GM23338 (cell line): ENCODE measurements around the gene MYO3B. TPM values are rescaled to one million over a fixed set of nuclear protein-coding genes. Genes with fewer than 3 reads are reported as not detected.
A peak's percentile ranks its signal among the peaks of the same experiment; 100 is the strongest.
"Not testable (repeated sequence)": the region's sequence is repeated elsewhere in the genome, so short reads cannot be mapped to it uniquely, and the experiment has no call there.

Source experiments
- ATAC-seq: fragments of 200-7000 bp; cut with Tn5 transposase; 3 replicates; pipeline ENCODE4 v1.9.1; 2020
- DNase-seq: peaks from one replicate; pipeline ENCODE4 v3.0.0-alpha.2; 2015; ENCODE audit warnings: low spot score
- H2AFZ ChIP-seq: fragments of 200-600 bp; sonication (generic); 2 replicates; pipeline ENCODE4 v1.8.0; 2016; ENCODE audit warnings: antibody characterized with exemption, mild to moderate bottlenecking, moderate library complexity
- H3F3A ChIP-seq: fragments of 200-600 bp; sonication (generic); replicated peaks from 2 replicates; pipeline ENCODE4 v1.8.0; 2017; ENCODE audit warnings: antibody characterized with exemption, mixed run types, low read depth
- H3K27ac ChIP-seq: fragments of 200-600 bp; sonication (generic); 2 replicates; pipeline ENCODE4 v1.6.1; 2016; ENCODE audit warnings: low read depth
- H3K27me3 ChIP-seq: fragments of 200-600 bp; sonication (generic); 2 replicates; pipeline ENCODE4 v1.8.0; 2016; ENCODE audit warnings: mild to moderate bottlenecking, mixed run types, moderate library complexity; ENCODE audit not compliant: insufficient read depth
- H3K36me3 ChIP-seq: fragments of 200-600 bp; sonication (generic); 2 replicates; pipeline ENCODE4 v1.8.0; 2016; ENCODE audit warnings: mild to moderate bottlenecking; ENCODE audit not compliant: insufficient read depth
- H3K4me1 ChIP-seq: fragments of 200-600 bp; sonication (generic); 2 replicates; pipeline ENCODE4 v1.8.0; 2016; ENCODE audit warnings: mild to moderate bottlenecking, moderate library complexity; ENCODE audit not compliant: insufficient read depth
- H3K4me2 ChIP-seq: fragments of 200-600 bp; sonication (generic); 2 replicates; pipeline ENCODE4 v1.7.1; 2017; ENCODE audit warnings: mixed run types
- H3K4me3 ChIP-seq: fragments of 200-600 bp; sonication (generic); 2 replicates; pipeline ENCODE4 v1.6.1; 2016; ENCODE audit warnings: mixed run types
- H3K79me2 ChIP-seq: fragments of 200-600 bp; sonication (generic); replicated peaks from 2 replicates; pipeline ENCODE4 v1.8.0; 2017; ENCODE audit warnings: mild to moderate bottlenecking; ENCODE audit not compliant: insufficient read depth
- H3K9me2 ChIP-seq: fragments of 200-600 bp; sonication (generic); 2 replicates; pipeline ENCODE4 v1.8.0; 2017; ENCODE audit not compliant: insufficient read depth
- H4K20me1 ChIP-seq: fragments of 200-600 bp; sonication (generic); replicated peaks from 2 replicates; pipeline ENCODE4 v1.8.0; 2017; ENCODE audit warnings: mild to moderate bottlenecking; ENCODE audit not compliant: insufficient read depth
- H3K27ac Mint-ChIP-seq: 2 replicates; pipeline ENCODE4 v1.8.0; 2020; ENCODE audit warnings: inconsistent platforms, mild to moderate bottlenecking, moderate library complexity, mixed read lengths
- H3K27me3 Mint-ChIP-seq: 3 replicates; pipeline ENCODE4 v1.8.0; 2022; ENCODE audit warnings: low read depth, mild to moderate bottlenecking, moderate library complexity, mixed read lengths, inconsistent platforms; ENCODE audit not compliant: insufficient read depth, poor library complexity
- H3K36me3 Mint-ChIP-seq: 3 replicates; pipeline ENCODE4 v1.8.0; 2021; ENCODE audit warnings: low read depth, mild to moderate bottlenecking, inconsistent platforms, moderate library complexity, mixed read lengths
- H3K4me1 Mint-ChIP-seq: 3 replicates; pipeline ENCODE4 v1.8.0; 2020; ENCODE audit warnings: mild to moderate bottlenecking, inconsistent platforms, mixed read lengths
- H3K4me3 Mint-ChIP-seq: 3 replicates; pipeline ENCODE4 v1.8.0; 2021; ENCODE audit warnings: moderate library complexity, mild to moderate bottlenecking, inconsistent platforms, mixed read lengths
- H3K9me3 Mint-ChIP-seq: 3 replicates; pipeline ENCODE4 v1.8.0; 2020; ENCODE audit warnings: moderate library complexity, mild to moderate bottlenecking, inconsistent platforms, mixed read lengths
- CTCF ChIP-seq, 2 experiments: fragments of 200-600 bp in 1 of 2; sonication (generic) in 1 of 2; conservative IDR thresholded peaks; 2 replicates each; pipeline versions ENCODE4 v1.5.1 to v1.6.1; 2016 to 2017; ENCODE audit warnings: antibody characterized with exemption in 2 of 2, low read depth in 2 of 2, mild to moderate bottlenecking in 2 of 2, moderate library complexity in 1 of 2
- EZH2 ChIP-seq: fragments of 200-600 bp; sonication (generic); IDR thresholded peaks from one replicate; pipeline ENCODE4 v1.8.0; 2017; ENCODE audit warnings: antibody characterized with exemption, mild to moderate bottlenecking, low read depth; ENCODE audit not compliant: unreplicated experiment
- EZH2phosphoT487 ChIP-seq: fragments of 200-600 bp; sonication (generic); IDR thresholded peaks from one replicate; pipeline ENCODE4 v1.8.1; 2018; ENCODE audit warnings: antibody characterized with exemption; ENCODE audit not compliant: unreplicated experiment
- POLR2AphosphoS5 ChIP-seq: IDR thresholded peaks from 2 replicates; pipeline ENCODE4 v1.6.1; 2016; ENCODE audit warnings: antibody characterized with exemption, low read depth
- STAT1 ChIP-seq: IDR thresholded peaks from one replicate; pipeline ENCODE4 v1.6.1; 2016; ENCODE audit warnings: antibody characterized with exemption; ENCODE audit not compliant: unreplicated experiment
- ZNF331 ChIP-seq: fragments of 250-450 bp; sonication (Bioruptor Pico); IDR thresholded peaks from 2 replicates; pipeline ENCODE4 v1.5.0; 2020; ENCODE audit warnings: low read depth, mild to moderate bottlenecking, moderate library complexity
- polyA plus RNA-seq: library from polyadenylated mRNA; unstranded; fragments of >200 nt; fragmentation: Nextera tagmentation; extraction: Ambion mirVana; gene quantifications from 2 replicates; pipeline ENCODE4 v1.2.1, GENCODE V29; 2016
- total RNA-seq: library from RNA; depleted of rRNA; stranded (reverse); fragments of >200 nt; shearing (Covaris generic); gene quantifications from 2 replicates; pipeline ENCODE4 v1.2.3, GENCODE V29; 2014

Gene MYO3B
- total and polyA plus RNA-seq, 2 experiments from 2014 or later: 0.42 TPM; not detected in 1

GRCh38 chr2:170345607-170346006 lies 167.7 kb downstream of the MYO3B start:
- Mint-ChIP-seq H3K36me3 (no peaks in the 10 kb centered on the region), H3K4me3 (no peak overlapping the region), H3K27me3 (no peaks in the 10 kb centered on the region), H3K4me1 (peaks cover 25% of the 10 kb centered on the region), H3K27ac (no peak overlapping the region), H3K9me3 (no peaks in the 10 kb centered on the region)
- no peak overlapping the region for H2AFZ ChIP-seq
- DNase-seq (no peak), ATAC-seq (no peak)
- H3K4me3 ChIP-seq: no peak overlapping the region
- H3K36me3 ChIP-seq: no peaks in the 10 kb centered on the region
- TF ChIP-seq EZH2: no peak
- no peak for TF ChIP-seq POLR2AphosphoS5
- no peak for TF ChIP-seq EZH2phosphoT487
- no peak for TF ChIP-seq ZNF331 (CRISPR knock-in tag)
- no peak for TF ChIP-seq CTCF (conservative IDR thresholded peaks at IDR 0.05; ENCODE audit: low read depth in 2 of 2)
- H3K9me2 ChIP-seq: no peaks in the 10 kb centered on the region
- H3K4me1 ChIP-seq: peaks cover 17% of the 10 kb centered on the region
- no peaks in the 10 kb centered on the region for H3F3A ChIP-seq
- no peaks in the 10 kb centered on the region for H3K27me3 ChIP-seq
- H3K27ac ChIP-seq: no peak overlapping the region
- no peaks in the 10 kb centered on the region for H3K79me2 ChIP-seq
- no peaks in the 10 kb centered on the region for H4K20me1 ChIP-seq
- no peak overlapping the region for H3K4me2 ChIP-seq

- not testable (repeated sequence) for H3K9me2 ChIP-seq, H3K27me3 ChIP-seq, H4K20me1 ChIP-seq, H3K36me3 Mint-ChIP-seq, H3K9me3 Mint-ChIP-seq, H3K79me2 ChIP-seq, ATAC-seq, H3K36me3 ChIP-seq, H3K4me3 ChIP-seq, H3K27ac ChIP-seq, H3K27ac Mint-ChIP-seq, H3K4me3 Mint-ChIP-seq, DNase-seq, H2AFZ ChIP-seq, H3K27me3 Mint-ChIP-seq, H3K4me2 ChIP-seq, H3F3A ChIP-seq
- peaks cover 26% of the 10 kb centered on the region for H3K4me1 Mint-ChIP-seq
- peaks cover 22% of the 10 kb centered on the region for H3K4me1 ChIP-seq
Observed at GRCh38 chr2:170349269-170349668, 171.3 kb downstream of the MYO3B start.

- DNase-seq (no peak), ATAC-seq (peak; percentile 54)
- Histone ChIP-seq H3K36me3 (no peaks in the 10 kb centered on the region), H3K79me2 (no peaks in the 10 kb centered on the region), H4K20me1 (no peaks in the 10 kb centered on the region), H3F3A (no peaks in the 10 kb centered on the region), H2AFZ (no peak overlapping the region), H3K27me3 (no peaks in the 10 kb centered on the region), H3K4me3 (no peak overlapping the region), H3K4me2 (no peak overlapping the region; the same call in 1 of the 2 replicates), H3K4me1 (peaks cover 36% of the 10 kb centered on the region), H3K27ac (no peak overlapping the region), H3K9me2 (no peaks in the 10 kb centered on the region)
- Mint-ChIP-seq H3K27me3 (peaks cover 7% of the 10 kb centered on the region), H3K36me3 (no peaks in the 10 kb centered on the region), H3K27ac (no peak overlapping the region), H3K9me3 (no peaks in the 10 kb centered on the region), H3K4me1 (peaks cover 40% of the 10 kb centered on the region), H3K4me3 (no peak overlapping the region)
- TF ChIP-seq CTCF (conservative IDR thresholded peaks at IDR 0.05; ENCODE audit: low read depth in 2 of 2) (peak in 1 of 2 experiments; percentile 17; a peak in 1 of 4 replicates), STAT1 (no peak)
Observed at GRCh38 chr2:170350929-170351826, 173.2 kb downstream of the MYO3B start.
